ENCODE data around the gene MSI2.

- TF ChIP-seq POLR2A (IDR thresholded peaks at IDR 0.05) = no peak
- TF ChIP-seq CTCF (IDR thresholded peaks at IDR 0.05) = no peak
- no peak for TF ChIP-seq POLR2AphosphoS5 (IDR thresholded peaks at IDR 0.05)
Observed at GRCh38 chr17:57453841-57454425, 197.6 kb downstream of the MSI2 start.

Data from sigmoid colon (tissue), 4 donors.